Stimulated activated CD4-positive, alpha-beta T cell treated with anti-CD3 and anti-CD28 coated beads, TNF-alpha, amount 100 ng/mL, for 48 hours (primary cell): ENCODE measurements around the gene C1QTNF2.

Experiments used
- DNase-seq, 3 donors: peaks; one replicate each; pipeline ENCODE4 v3.0.0-alpha.2; 2020; ENCODE audit warnings: low read depth in 3 of 3

Gene C1QTNF2

DNA sequence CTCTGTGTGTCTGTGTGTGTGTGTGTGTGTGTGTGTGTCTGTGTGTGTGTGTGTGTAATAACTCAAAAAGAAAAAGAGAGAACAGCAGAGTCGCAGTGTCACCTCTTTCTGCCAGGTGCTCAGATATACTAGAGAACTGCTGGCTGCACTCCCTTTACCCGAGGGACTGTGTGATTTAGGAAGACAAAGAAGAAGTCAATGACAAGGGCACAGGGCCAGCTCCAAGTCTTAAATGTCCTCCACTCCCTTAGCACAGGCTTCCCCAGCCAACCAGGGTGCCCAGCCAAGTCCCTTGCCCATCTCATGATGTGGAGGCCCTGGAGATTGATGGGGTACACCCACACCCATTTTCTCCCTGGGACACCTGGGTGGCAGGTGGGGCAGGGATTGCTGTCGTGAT lies 66.7 kb downstream of the C1QTNF2 start:
- DNase-seq: no peak

DNA sequence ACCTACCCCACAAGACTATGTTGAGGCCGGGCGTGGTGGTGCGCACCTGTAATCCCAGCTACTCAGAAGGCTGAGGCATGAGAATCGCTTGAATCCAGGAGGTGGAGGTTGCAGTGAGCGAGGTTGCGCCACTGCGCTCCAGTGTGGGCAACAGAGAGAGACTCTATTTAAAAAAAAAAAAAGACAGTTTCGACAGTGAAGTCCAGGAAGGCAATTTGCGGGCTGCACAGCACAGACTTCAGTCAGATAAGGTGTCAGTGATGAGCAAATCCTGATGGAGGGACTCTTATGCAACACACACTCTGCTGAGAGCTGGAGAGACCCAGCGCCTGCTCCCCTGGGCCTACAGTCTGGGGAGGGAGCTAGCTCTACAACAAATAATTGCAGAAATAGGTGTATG lies 72.2 kb downstream of the C1QTNF2 start:
- no peak for DNase-seq

DNA sequence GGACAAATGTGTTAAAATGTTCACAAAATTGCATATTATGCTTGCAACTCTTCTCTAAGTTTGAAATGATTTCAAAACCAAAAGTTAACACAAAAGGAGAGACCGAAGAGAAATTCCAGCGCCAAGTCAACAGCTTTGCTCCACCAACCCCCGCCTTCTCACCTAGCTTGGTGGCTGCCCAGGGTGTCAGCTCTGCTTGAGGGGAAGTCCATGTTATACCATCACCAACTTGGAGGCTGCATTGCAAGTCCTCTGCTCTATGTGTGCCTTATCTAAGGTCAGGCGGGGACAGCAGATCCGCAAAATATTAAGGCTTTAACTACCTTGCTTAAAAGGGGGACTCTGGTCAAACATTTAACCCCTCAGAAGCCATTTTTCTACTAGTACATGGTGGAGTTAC lies 72.7 kb downstream of the C1QTNF2 start:
- no peak for DNase-seq
